ENCODE measurements around the gene LAPTM4A. TPM values are rescaled to one million over a fixed set of nuclear protein-coding genes. Genes with fewer than 3 reads are reported as not detected.

Gene LAPTM4A
- total and polyA plus RNA-seq, 10 of the 15 experiments (the other 5 are each of a cell fraction or from before 2014, with no cell fraction given), result 17.8 to 107 (median 45.8) TPM

GRCh38 chr2:20097889-20098714 lies 46.7 kb upstream of the LAPTM4A start (continued):
- no peak for TF ChIP-seq CUX1 (IDR thresholded peaks at IDR 0.05; ENCODE audit: insufficient replicate concordance, low read depth, low read length)
- no peak for TF ChIP-seq IRF4 (IDR thresholded peaks at IDR 0.05; ENCODE audit: low read depth, low read length)
- TF ChIP-seq MEF2A (IDR thresholded peaks at IDR 0.05; ENCODE audit: insufficient read depth, low read depth, low read length), result no peak
- TF ChIP-seq, protein P1, sequence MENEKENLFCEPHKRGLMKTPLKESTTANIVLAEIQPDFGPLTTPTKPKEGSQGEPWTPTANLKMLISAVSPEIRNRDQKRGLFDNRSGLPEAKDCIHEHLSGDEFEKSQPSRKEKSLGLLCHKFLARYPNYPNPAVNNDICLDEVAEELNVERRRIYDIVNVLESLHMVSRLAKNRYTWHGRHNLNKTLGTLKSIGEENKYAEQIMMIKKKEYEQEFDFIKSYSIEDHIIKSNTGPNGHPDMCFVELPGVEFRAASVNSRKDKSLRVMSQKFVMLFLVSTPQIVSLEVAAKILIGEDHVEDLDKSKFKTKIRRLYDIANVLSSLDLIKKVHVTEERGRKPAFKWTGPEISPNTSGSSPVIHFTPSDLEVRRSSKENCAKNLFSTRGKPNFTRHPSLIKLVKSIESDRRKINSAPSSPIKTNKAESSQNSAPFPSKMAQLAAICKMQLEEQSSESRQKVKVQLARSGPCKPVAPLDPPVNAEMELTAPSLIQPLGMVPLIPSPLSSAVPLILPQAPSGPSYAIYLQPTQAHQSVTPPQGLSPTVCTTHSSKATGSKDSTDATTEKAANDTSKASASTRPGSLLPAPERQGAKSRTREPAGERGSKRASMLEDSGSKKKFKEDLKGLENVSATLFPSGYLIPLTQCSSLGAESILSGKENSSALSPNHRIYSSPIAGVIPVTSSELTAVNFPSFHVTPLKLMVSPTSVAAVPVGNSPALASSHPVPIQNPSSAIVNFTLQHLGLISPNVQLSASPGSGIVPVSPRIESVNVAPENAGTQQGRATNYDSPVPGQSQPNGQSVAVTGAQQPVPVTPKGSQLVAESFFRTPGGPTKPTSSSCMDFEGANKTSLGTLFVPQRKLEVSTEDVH (IDR thresholded peaks at IDR 0.05; ENCODE audit: low read depth, partially characterized antibody), result no peak
- TF ChIP-seq, protein P2, sequence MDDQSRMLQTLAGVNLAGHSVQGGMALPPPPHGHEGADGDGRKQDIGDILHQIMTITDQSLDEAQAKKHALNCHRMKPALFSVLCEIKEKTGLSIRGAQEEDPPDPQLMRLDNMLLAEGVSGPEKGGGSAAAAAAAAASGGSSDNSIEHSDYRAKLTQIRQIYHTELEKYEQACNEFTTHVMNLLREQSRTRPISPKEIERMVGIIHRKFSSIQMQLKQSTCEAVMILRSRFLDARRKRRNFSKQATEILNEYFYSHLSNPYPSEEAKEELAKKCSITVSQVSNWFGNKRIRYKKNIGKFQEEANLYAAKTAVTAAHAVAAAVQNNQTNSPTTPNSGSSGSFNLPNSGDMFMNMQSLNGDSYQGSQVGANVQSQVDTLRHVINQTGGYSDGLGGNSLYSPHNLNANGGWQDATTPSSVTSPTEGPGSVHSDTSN (IDR thresholded peaks at IDR 0.05; ENCODE audit: insufficient replicate concordance, low read depth, low read length), result no peak
- no peak for TF ChIP-seq MYC (IDR thresholded peaks at IDR 0.05; ENCODE audit: insufficient read depth, insufficient read length, insufficient replicate concordance, low read length, severe bottlenecking)
- TF ChIP-seq ZZZ3 (IDR thresholded peaks at IDR 0.05; ENCODE audit: control insufficient read depth, insufficient read length, low read depth), result no peak
- no peak for TF ChIP-seq NFYA (IDR thresholded peaks at IDR 0.05; ENCODE audit: borderline replicate concordance, low read depth, low read length)
- TF ChIP-seq JUNB (IDR thresholded peaks at IDR 0.05), result no peak
- TF ChIP-seq NRF1 (conservative IDR thresholded peaks at IDR 0.05; ENCODE audit: low read depth, low read length), result no peak
- TF ChIP-seq EED (IDR thresholded peaks at IDR 0.05; ENCODE audit: low read depth), result no peak
- TF ChIP-seq IRF5 (IDR thresholded peaks at IDR 0.05; ENCODE audit: borderline replicate concordance), result no peak
- no peak for TF ChIP-seq ETV6 (conservative IDR thresholded peaks at IDR 0.05 in 1 of 2, IDR thresholded peaks at IDR 0.05 in 1 of 2; ENCODE audit: borderline replicate concordance in 1 of 2, low read depth in 1 of 2)
